HG03378 (cell line): ENCODE data around the gene PGBD5.
"Not testable (repeated sequence)": the region's sequence is repeated elsewhere in the genome, so short reads cannot be mapped to it uniquely, and the experiment has no call there.

Experiments used
- ATAC-seq: cut with Tn5 transposase; IDR thresholded peaks from one replicate; pipeline ENCODE4 v1.9.1; 2021; ENCODE audit warnings: mild to moderate bottlenecking, moderate library complexity; ENCODE audit not compliant: unreplicated experiment

PGBD5 gene

GRCh38 chr1:230425252-230426091, 660 bp downstream of the PGBD5 start:
- no peak for ATAC-seq

- ATAC-seq: no peak
Measured at GRCh38 chr1:230424391-230425251, 1.5 kb downstream of the PGBD5 start.

GRCh38 chr1:230423951-230424350, 2.2 kb downstream of the PGBD5 start:
- no peak for ATAC-seq

- ATAC-seq: no peak
Measured at GRCh38 chr1:230423261-230423660, 2.9 kb downstream of the PGBD5 start.

- ATAC-seq: no peak
Measured at GRCh38 chr1:230422221-230422981, 3.7 kb downstream of the PGBD5 start.

GRCh38 chr1:230421481-230421880, 4.7 kb downstream of the PGBD5 start:
- ATAC-seq: no peak

GRCh38 chr1:230420372-230420771, 5.8 kb downstream of the PGBD5 start:
- not testable (repeated sequence) for ATAC-seq

- no peak for ATAC-seq
Measured at GRCh38 chr1:230416430-230416829, 9.7 kb downstream of the PGBD5 start.

- ATAC-seq: no peak
Measured at GRCh38 chr1:230415405-230416132, 10.6 kb downstream of the PGBD5 start.

GRCh38 chr1:230414694-230415093, 11.4 kb downstream of the PGBD5 start:
- ATAC-seq: no peak

- ATAC-seq: no peak
Measured at GRCh38 chr1:230414102-230414501, 12.0 kb downstream of the PGBD5 start.

GRCh38 chr1:230413061-230413460, 13.1 kb downstream of the PGBD5 start:
- no peak for ATAC-seq

- ATAC-seq: no peak
Measured at GRCh38 chr1:230408971-230409370, 17.2 kb downstream of the PGBD5 start.

GRCh38 chr1:230407351-230407750, 18.8 kb downstream of the PGBD5 start:
- no peak for ATAC-seq

- ATAC-seq: not testable (repeated sequence)
Measured at GRCh38 chr1:230406727-230407126, 19.4 kb downstream of the PGBD5 start.

- no peak for ATAC-seq
Measured at GRCh38 chr1:230403442-230403841, 22.7 kb downstream of the PGBD5 start.

GRCh38 chr1:230401763-230402294, 24.3 kb downstream of the PGBD5 start:
- ATAC-seq: no peak

GRCh38 chr1:230401101-230401500, 25.0 kb downstream of the PGBD5 start:
- ATAC-seq: no peak

- ATAC-seq: no peak
Measured at GRCh38 chr1:230400007-230400344, 26.2 kb downstream of the PGBD5 start.

GRCh38 chr1:230399321-230400006, 26.7 kb downstream of the PGBD5 start:
- ATAC-seq: no peak
